HG02840 (cell line): Measurements from ENCODE around the gene UROS.

ENCODE experiments used
- ATAC-seq: cut with Tn5 transposase; IDR thresholded peaks from one replicate; pipeline ENCODE4 v1.9.1; 2021; ENCODE audit warnings: mild to moderate bottlenecking, moderate library complexity, moderate number of reproducible peaks; ENCODE audit not compliant: unreplicated experiment, low FRiP score

UROS gene

GRCh38 chr10:125838802-125839575 is 15.9 kb upstream of the UROS start:
- no peak for ATAC-seq

- no peak for ATAC-seq
These were observed 13.7 kb upstream of the UROS start for GRCh38 chr10:125836746-125837145.

- ATAC-seq: no peak
These were observed 5.3 kb upstream of the UROS start for GRCh38 chr10:125828311-125828710.

DNA sequence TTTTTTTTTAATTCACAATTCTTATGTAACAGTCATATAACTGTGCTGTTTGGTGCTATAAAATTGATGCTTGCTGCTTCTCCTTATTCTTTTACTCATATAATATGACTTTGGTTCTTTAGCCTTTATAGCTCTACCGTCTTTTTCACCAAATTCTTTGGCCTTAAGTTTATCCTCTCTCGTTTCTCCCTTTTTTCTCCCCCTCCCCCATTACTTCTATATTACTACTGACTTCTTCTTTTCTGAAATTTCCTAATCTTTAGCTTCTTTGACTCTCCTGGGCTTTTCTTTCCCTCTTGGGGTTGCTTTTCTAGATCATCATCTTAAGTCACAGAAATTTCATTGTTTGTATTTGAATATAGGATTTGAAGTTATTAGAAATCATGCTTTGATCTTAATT is 4.1 kb upstream of the UROS start:
- no peak for ATAC-seq

- no peak for ATAC-seq
These were observed 1.7 kb upstream of the UROS start for GRCh38 chr10:125824736-125825135.

DNA sequence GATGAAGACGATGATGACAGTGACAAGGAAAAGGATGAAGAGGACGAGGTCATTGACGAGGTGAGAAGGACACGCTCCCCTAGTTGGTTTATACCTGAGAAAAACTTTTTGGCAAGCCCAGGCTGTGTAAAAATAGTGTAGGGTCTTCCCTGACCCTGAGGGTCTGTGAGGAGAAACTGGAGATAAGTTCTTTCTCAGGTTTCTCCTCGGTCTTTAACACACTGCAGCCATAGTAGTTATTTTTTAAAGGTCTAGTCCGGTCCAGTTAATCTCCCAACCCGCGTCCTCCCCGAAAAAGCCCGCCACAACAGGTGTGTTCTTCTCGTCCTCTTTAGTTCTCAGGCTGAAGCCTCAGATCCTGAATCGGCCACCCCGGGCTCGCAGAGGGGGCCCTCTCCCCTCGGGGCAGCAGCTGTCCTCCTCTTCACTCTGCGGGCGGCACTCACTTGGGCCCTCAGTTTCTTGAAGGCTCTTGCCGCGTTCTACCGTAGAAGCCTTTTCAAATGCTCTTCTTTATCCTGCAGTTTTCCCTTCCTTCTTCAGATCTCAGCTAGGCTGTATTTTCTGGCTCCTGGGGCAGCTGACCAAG is 699 bp upstream of the UROS start:
- ATAC-seq: no peak

GRCh38 chr10:125820701-125821100 is 2.4 kb downstream of the UROS start:
- ATAC-seq: peak; percentile 39

DNA sequence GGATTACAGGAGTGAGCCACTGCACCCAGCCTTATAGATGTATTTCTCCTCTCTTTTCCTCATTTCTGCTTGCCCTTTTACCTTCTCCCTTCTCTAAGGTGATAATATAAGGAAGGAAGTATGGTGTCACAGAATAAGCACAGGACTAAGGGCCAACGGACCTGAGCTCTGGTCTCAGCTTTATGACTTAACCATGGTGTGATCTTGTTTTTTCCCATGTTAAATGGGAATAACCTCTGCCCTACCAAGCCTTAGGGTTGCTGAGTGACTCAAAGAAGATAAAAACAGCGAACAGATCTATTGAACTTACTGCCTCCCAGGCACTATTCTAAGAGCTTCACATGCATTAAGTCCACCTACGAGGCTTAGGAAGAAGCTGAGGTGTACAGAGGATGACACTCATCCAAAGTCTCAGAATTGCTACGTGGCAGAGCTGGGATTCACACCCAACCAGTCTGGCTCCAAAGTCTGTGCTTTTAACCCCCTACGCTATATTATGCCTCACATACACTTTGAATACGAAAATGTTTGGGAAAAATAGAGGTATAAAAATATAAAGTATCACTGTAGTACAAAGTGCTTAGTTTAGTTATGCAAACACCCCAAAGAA is 5.6 kb downstream of the UROS start:
- ATAC-seq: no peak

GRCh38 chr10:125816548-125816947 is 6.5 kb downstream of the UROS start:
- no peak for ATAC-seq

DNA sequence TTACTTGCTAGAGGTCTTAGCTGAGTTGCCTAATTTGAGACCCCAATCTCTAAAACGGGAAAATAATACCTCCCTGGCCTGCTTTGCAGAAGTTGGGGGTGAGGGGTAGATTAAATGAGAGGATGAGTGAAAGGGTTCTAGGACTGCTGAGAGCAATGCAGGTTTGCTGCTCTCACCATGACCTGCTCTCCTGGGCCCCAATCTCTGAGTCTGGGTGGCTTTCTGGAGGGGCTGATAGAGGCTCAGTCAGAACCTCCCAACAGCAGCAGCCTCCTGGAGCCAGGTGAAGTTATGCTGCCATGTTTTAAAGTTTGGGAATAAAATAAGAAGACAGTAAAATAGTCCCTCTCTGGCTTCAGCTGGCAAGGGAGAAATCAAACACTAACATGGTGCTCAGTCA is 7.3 kb downstream of the UROS start:
- no peak for ATAC-seq

- no peak for ATAC-seq
These were observed 10.8 kb downstream of the UROS start for GRCh38 chr10:125812128-125812750.

DNA sequence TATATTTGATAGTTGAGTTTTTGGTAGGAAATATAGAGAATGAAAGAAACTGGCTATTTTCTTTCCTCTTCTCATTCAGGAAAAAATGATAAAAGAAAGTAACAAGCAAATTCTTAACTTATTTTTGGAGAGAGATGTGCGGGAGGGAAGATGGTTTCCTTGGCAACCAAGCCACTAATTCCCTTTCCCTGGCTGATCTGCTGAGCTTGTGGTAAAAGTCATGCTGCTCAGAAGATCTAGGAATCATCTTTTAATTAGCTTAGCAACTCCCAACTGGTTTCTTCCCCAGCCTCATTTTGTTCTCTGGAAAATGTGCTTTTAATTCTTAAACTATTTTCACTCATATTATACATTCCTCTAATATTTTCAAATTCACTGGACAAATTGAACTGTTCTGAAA is 11.8 kb downstream of the UROS start:
- ATAC-seq: no peak

GRCh38 chr10:125808047-125808446 is 15.0 kb downstream of the UROS start:
- no peak for ATAC-seq

DNA sequence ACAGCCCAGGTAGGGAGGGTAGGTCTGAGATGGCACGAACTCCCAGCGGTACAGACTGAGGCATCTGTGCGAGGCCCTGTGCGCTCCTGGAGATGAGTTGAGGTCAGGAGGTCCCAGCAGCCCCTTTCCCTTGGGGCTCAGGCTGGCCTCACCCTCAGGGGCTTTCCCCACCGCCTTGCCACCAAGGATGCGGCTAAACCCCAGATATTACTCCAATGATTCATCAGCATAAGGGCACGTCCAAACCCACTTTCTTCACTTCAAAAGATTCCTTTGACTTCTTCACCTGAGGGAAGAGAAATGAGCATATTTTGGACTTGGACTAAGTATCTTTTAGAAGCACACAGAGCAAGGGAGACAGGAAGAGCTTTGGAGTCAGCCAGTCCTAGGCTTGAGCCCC is 20.3 kb downstream of the UROS start:
- no peak for ATAC-seq

- no peak for ATAC-seq
These were observed 20.9 kb downstream of the UROS start for GRCh38 chr10:125802131-125802530.

- no peak for ATAC-seq
These were observed 21.5 kb downstream of the UROS start for GRCh38 chr10:125801574-125801973.

GRCh38 chr10:125799451-125800182 is 23.4 kb downstream of the UROS start:
- ATAC-seq: no peak

GRCh38 chr10:125797994-125798662 is 24.9 kb downstream of the UROS start:
- no peak for ATAC-seq

- ATAC-seq: no peak
These were observed 25.6 kb downstream of the UROS start for GRCh38 chr10:125797424-125797823.

DNA sequence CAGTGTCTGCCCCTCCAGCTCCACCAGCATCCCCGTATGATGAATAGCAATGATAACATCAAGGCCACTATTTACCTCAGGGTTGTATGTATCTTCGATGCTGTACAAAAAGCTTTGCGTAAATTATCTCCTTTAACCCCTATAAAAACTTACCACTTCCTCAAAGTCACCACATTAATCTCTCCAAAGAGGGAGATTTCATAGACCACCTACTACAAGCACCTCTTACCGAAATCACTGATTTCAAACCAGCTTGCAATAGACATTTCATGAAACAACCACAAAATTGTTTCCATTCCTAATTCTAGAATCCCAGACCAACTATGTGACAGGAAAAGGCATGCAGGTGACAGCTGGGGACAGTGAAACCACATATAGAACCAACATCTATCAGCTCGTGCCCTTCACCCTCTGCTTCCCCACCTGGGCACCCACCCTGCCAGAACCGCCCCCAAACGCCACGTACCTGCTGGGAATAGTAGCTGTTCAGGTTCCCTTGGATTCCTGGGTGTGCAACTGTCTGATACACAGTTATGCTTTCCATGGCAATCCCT is 27.3 kb downstream of the UROS start:
- ATAC-seq: no peak
